ENCODE results near the gene GNAQ. TPM values are rescaled to one million over a fixed set of nuclear protein-coding genes. Genes with fewer than 3 reads are reported as not detected.

Gene GNAQ
- total RNA-seq, 2 experiments from 2014 or later, result 22.8 to 24.7 TPM

- Mint-ChIP-seq H3K36me3 (ENCODE audit: low read depth) (no peaks in the 10 kb centered on the region), H3K27ac (no peak overlapping the region), H3K27me3 (no peaks in the 10 kb centered on the region), H3K4me3 (no peak overlapping the region), H3K4me1 (peaks cover 28% of the 10 kb centered on the region), H3K9me3 (ENCODE audit: low read depth) (peaks cover 3% of the 10 kb centered on the region)
- POLR2A ChIA-PET, result no interaction called here
- ATAC-seq (no peak), DNase-seq (no peak)
- CTCF ChIA-PET, result no interaction called here
- intact Hi-C loops (cut with DNase I, micrococcal nuclease), result no loop called here
These were observed 176.7 kb downstream of the GNAQ start for GRCh38 chr9:77854916-77855311.

- intact Hi-C loops (cut with DNase I, micrococcal nuclease), result no loop called here
- H3K36me3 Mint-ChIP-seq (ENCODE audit: low read depth), result no peaks in the 10 kb centered on the region
- no peak for DNase-seq
- peaks cover 3% of the 10 kb centered on the region for H3K9me3 Mint-ChIP-seq (ENCODE audit: low read depth)
- no peak overlapping the region for H3K4me3 Mint-ChIP-seq
- ChIA-PET CTCF (no interaction called here), POLR2A (no interaction called here)
- H3K27ac Mint-ChIP-seq, result no peak overlapping the region
- H3K4me1 Mint-ChIP-seq, result peaks cover 30% of the 10 kb centered on the region
- no peaks in the 10 kb centered on the region for H3K27me3 Mint-ChIP-seq
- ATAC-seq, result no peak
These were observed 177.2 kb downstream of the GNAQ start for GRCh38 chr9:77854258-77854915.

- Mint-ChIP-seq H3K36me3 (ENCODE audit: low read depth) (no peaks in the 10 kb centered on the region), H3K9me3 (ENCODE audit: low read depth) (no peaks in the 10 kb centered on the region), H3K27me3 (no peaks in the 10 kb centered on the region), H3K4me1 (peaks cover 29% of the 10 kb centered on the region), H3K27ac (no peak overlapping the region), H3K4me3 (no peak overlapping the region)
- no peak for DNase-seq
- ATAC-seq, result no peak
- intact Hi-C loops (cut with DNase I, micrococcal nuclease), result no loop called here
- CTCF ChIA-PET, result no interaction called here
- POLR2A ChIA-PET, result no interaction called here
These were observed 177.9 kb downstream of the GNAQ start for GRCh38 chr9:77853716-77854115.

- ChIA-PET CTCF (interaction anchor here (0.5 to 1.7 kb wide), 2 partner anchors 183 to 397 kb away, joined by 3 to 5 read pairs; no protein-coding TSS in a partner anchor), POLR2A (no interaction called here)
- intact Hi-C loops (cut with DNase I, micrococcal nuclease), result no loop called here
These were observed 179.6 kb downstream of the GNAQ start for GRCh38 chr9:77851882-77852595.

GRCh38 chr9:77848897-77849296 is 182.7 kb downstream of the GNAQ start:
- H3K27me3 Mint-ChIP-seq, result no peaks in the 10 kb centered on the region
- no peak for DNase-seq
- intact Hi-C loops (cut with DNase I, micrococcal nuclease), result loop anchor here in 1 of 2 experiments (10.0 kb wide), 1 partner anchor 276 kb away; no protein-coding TSS in a partner anchor
- ChIA-PET CTCF (interaction anchor here (0.6 to 1.1 kb wide), 2 partner anchors 10 to 567 kb away, joined by 3 read pairs; no protein-coding TSS in a partner anchor), POLR2A (no interaction called here)
- H3K9me3 Mint-ChIP-seq (ENCODE audit: low read depth), result no peaks in the 10 kb centered on the region
- H3K36me3 Mint-ChIP-seq (ENCODE audit: low read depth), result no peaks in the 10 kb centered on the region
- peaks cover 28% of the 10 kb centered on the region for H3K4me1 Mint-ChIP-seq
- H3K4me3 Mint-ChIP-seq, result no peak overlapping the region
- no peak overlapping the region for H3K27ac Mint-ChIP-seq
- ATAC-seq, result no peak

More at GRCh38 chr9:77851882-77852595, 179.6 kb downstream of the GNAQ start:
- Mint-ChIP-seq H3K9me3 (ENCODE audit: low read depth) (no peaks in the 10 kb centered on the region), H3K4me1 (peaks cover 36% of the 10 kb centered on the region), H3K36me3 (ENCODE audit: low read depth) (no peaks in the 10 kb centered on the region), H3K27ac (no peak overlapping the region), H3K27me3 (no peaks in the 10 kb centered on the region), H3K4me3 (no peak overlapping the region)
- DNase-seq, result no peak
- no peak for ATAC-seq

GRCh38 chr9:77848404-77848803 is 183.2 kb downstream of the GNAQ start:
- ATAC-seq, result no peak
- Mint-ChIP-seq H3K27me3 (no peaks in the 10 kb centered on the region), H3K9me3 (ENCODE audit: low read depth) (no peaks in the 10 kb centered on the region), H3K36me3 (ENCODE audit: low read depth) (no peaks in the 10 kb centered on the region), H3K4me3 (no peak overlapping the region), H3K27ac (no peak overlapping the region), H3K4me1 (peaks cover 25% of the 10 kb centered on the region)
- CTCF ChIA-PET, result interaction anchor here (0.6 to 1.1 kb wide), 4 partner anchors 9 to 567 kb away, joined by 3 read pairs; no protein-coding TSS in a partner anchor
- intact Hi-C loops (cut with DNase I, micrococcal nuclease), result loop anchor here in 1 of 2 experiments (10.0 kb wide), 1 partner anchor 276 kb away; no protein-coding TSS in a partner anchor
- no peak for DNase-seq
- POLR2A ChIA-PET, result no interaction called here

- H3K27me3 Mint-ChIP-seq, result no peaks in the 10 kb centered on the region
- ATAC-seq (no peak), DNase-seq (peak; percentile 13)
- H3K27ac Mint-ChIP-seq, result no peak overlapping the region
- H3K9me3 Mint-ChIP-seq (ENCODE audit: low read depth), result no peaks in the 10 kb centered on the region
- ChIA-PET CTCF (interaction anchor here (0.9 to 1.1 kb wide), 3 partner anchors 8 to 9 kb away, joined by 3 read pairs; no protein-coding TSS in a partner anchor), POLR2A (no interaction called here)
- H3K36me3 Mint-ChIP-seq (ENCODE audit: low read depth), result no peaks in the 10 kb centered on the region
- peaks cover 25% of the 10 kb centered on the region for H3K4me1 Mint-ChIP-seq
- no peak overlapping the region for H3K4me3 Mint-ChIP-seq
- intact Hi-C loops (cut with DNase I, micrococcal nuclease), result loop anchor here in 1 of 2 experiments (10.0 kb wide), 1 partner anchor 277 kb away; no protein-coding TSS in a partner anchor
These were observed 184.0 kb downstream of the GNAQ start for GRCh38 chr9:77847626-77848025.

- DNase-seq, result no peak
- Mint-ChIP-seq H3K4me1 (peaks cover 27% of the 10 kb centered on the region), H3K27ac (no peak overlapping the region), H3K27me3 (no peaks in the 10 kb centered on the region), H3K36me3 (ENCODE audit: low read depth) (no peaks in the 10 kb centered on the region), H3K4me3 (no peak overlapping the region), H3K9me3 (ENCODE audit: low read depth) (no peaks in the 10 kb centered on the region)
- ATAC-seq, result no peak
- ChIA-PET CTCF (interaction anchor here (1.1 kb wide), 1 partner anchor 9 kb away, joined by 3 read pairs; no protein-coding TSS in a partner anchor), POLR2A (no interaction called here)
- intact Hi-C loops (cut with DNase I, micrococcal nuclease), result loop anchor here in 1 of 2 experiments (10.0 kb wide), 1 partner anchor 278 kb away; no protein-coding TSS in a partner anchor
These were observed 184.5 kb downstream of the GNAQ start for GRCh38 chr9:77847059-77847499.

GRCh38 chr9:77844415-77844814 is 187.2 kb downstream of the GNAQ start:
- ChIA-PET CTCF (no interaction called here), POLR2A (no interaction called here)
- H3K4me1 Mint-ChIP-seq, result peaks cover 29% of the 10 kb centered on the region
- no peaks in the 10 kb centered on the region for H3K36me3 Mint-ChIP-seq (ENCODE audit: low read depth)
- DNase-seq, result no peak
- H3K9me3 Mint-ChIP-seq (ENCODE audit: low read depth), result no peaks in the 10 kb centered on the region
- H3K4me3 Mint-ChIP-seq, result no peak overlapping the region
- H3K27me3 Mint-ChIP-seq, result no peaks in the 10 kb centered on the region
- intact Hi-C loops (cut with DNase I, micrococcal nuclease), result loop anchor here in 1 of 2 experiments (10.0 kb wide), 1 partner anchor 280 kb away; no protein-coding TSS in a partner anchor
- H3K27ac Mint-ChIP-seq, result no peak overlapping the region
- no peak for ATAC-seq

GRCh38 chr9:77843871-77844155 is 187.8 kb downstream of the GNAQ start:
- H3K27me3 Mint-ChIP-seq, result no peaks in the 10 kb centered on the region
- H3K36me3 Mint-ChIP-seq (ENCODE audit: low read depth), result no peaks in the 10 kb centered on the region
- DNase-seq (no peak), ATAC-seq (no peak)
- H3K9me3 Mint-ChIP-seq (ENCODE audit: low read depth), result no peaks in the 10 kb centered on the region
- ChIA-PET CTCF (no interaction called here), POLR2A (no interaction called here)
- intact Hi-C loops (cut with DNase I, micrococcal nuclease), result loop anchor here (2.0 to 10.0 kb wide), 2 partner anchors 191 to 281 kb away; no protein-coding TSS in a partner anchor
- H3K4me3 Mint-ChIP-seq, result no peak overlapping the region
- H3K4me1 Mint-ChIP-seq, result peaks cover 27% of the 10 kb centered on the region
- H3K27ac Mint-ChIP-seq, result no peak overlapping the region

GRCh38 chr9:77843076-77843870 is 188.3 kb downstream of the GNAQ start:
- Mint-ChIP-seq H3K27me3 (no peaks in the 10 kb centered on the region), H3K4me3 (no peak overlapping the region), H3K27ac (no peak overlapping the region), H3K4me1 (peaks cover 24% of the 10 kb centered on the region), H3K36me3 (ENCODE audit: low read depth) (no peaks in the 10 kb centered on the region), H3K9me3 (ENCODE audit: low read depth) (no peaks in the 10 kb centered on the region)
- ATAC-seq (no peak), DNase-seq (no peak)
- ChIA-PET CTCF (no interaction called here), POLR2A (no interaction called here)
- intact Hi-C loops (cut with DNase I, micrococcal nuclease), result loop anchor here (2.0 to 10.0 kb wide), 2 partner anchors 192 to 282 kb away; no protein-coding TSS in a partner anchor

Measured in activated CD4-positive, alpha-beta T cell treated with anti-CD3 and anti-CD28 coated beads for 36 hours (primary cell).